ENCODE results near the gene CAMTA1.
"Not testable (repeated sequence)": the region's sequence is repeated elsewhere in the genome, so short reads cannot be mapped to it uniquely, and the experiment has no call there.

Gene CAMTA1

GRCh38 chr1:7769673-7770412, 984.6 kb downstream of the CAMTA1 start:
- no peak for DNase-seq (ENCODE audit: low spot score)

- no peak for DNase-seq (ENCODE audit: low spot score)
These were observed 985.4 kb downstream of the CAMTA1 start for GRCh38 chr1:7770669-7770996.

- DNase-seq (ENCODE audit: low spot score): peak; percentile 78
These were observed 986.0 kb downstream of the CAMTA1 start, which contains the start of gene VAMP3 for GRCh38 chr1:7770997-7771822. VAMP3 (plus strand) TSS chr1:7771296; CDS start chr1:7771384, 88 bp downstream.

- DNase-seq (ENCODE audit: low spot score): no peak
These were observed 986.6 kb downstream of the CAMTA1 start for GRCh38 chr1:7771823-7772299.

- DNase-seq (ENCODE audit: low spot score): no peak
These were observed 992.3 kb downstream of the CAMTA1 start for GRCh38 chr1:7777591-7777990.

- no peak for DNase-seq (ENCODE audit: low spot score)
These were observed 992.9 kb downstream of the CAMTA1 start for GRCh38 chr1:7778133-7778628.

GRCh38 chr1:7780976-7781375, 995.7 kb downstream of the CAMTA1 start:
- DNase-seq (ENCODE audit: low spot score): no peak

GRCh38 chr1:7781501-7781900, 996.2 kb downstream of the CAMTA1 start:
- no peak for DNase-seq (ENCODE audit: low spot score)

- no peak for DNase-seq (ENCODE audit: low spot score)
These were observed 996.8 kb downstream of the CAMTA1 start for GRCh38 chr1:7781923-7782495.

GRCh38 chr1:7783178-7783711, 998.0 kb downstream of the CAMTA1 start:
- peak; percentile 74 for DNase-seq (ENCODE audit: low spot score)

- peak; percentile 97 for DNase-seq (ENCODE audit: low spot score)
These were observed 998.7 kb downstream of the CAMTA1 start, which contains the start of gene PER3 for GRCh38 chr1:7783826-7784491. PER3 (plus strand) TSS chr1:7784291; CDS start chr1:7784878, 587 bp downstream.

GRCh38 chr1:7784492-7785071, 999.3 kb downstream of the CAMTA1 start:
- DNase-seq (ENCODE audit: low spot score): peak; percentile 50

GRCh38 chr1:7785108-7785507, 999.9 kb downstream of the CAMTA1 start:
- DNase-seq (ENCODE audit: low spot score): no peak

- DNase-seq (ENCODE audit: low spot score): peak; percentile 31
These were observed 1001.5 kb downstream of the CAMTA1 start for GRCh38 chr1:7786795-7787194.

- DNase-seq (ENCODE audit: low spot score): no peak
These were observed 1004.6 kb downstream of the CAMTA1 start for GRCh38 chr1:7789828-7790227.

GRCh38 chr1:7791027-7791426, 1005.8 kb downstream of the CAMTA1 start:
- not testable (repeated sequence) for DNase-seq (ENCODE audit: low spot score)

- no peak for DNase-seq (ENCODE audit: low spot score)
These were observed 1010.2 kb downstream of the CAMTA1 start for GRCh38 chr1:7795406-7795805.

GRCh38 chr1:7805460-7805859, 1020.2 kb downstream of the CAMTA1 start:
- DNase-seq (ENCODE audit: low spot score): no peak

- DNase-seq (ENCODE audit: low spot score): no peak
These were observed 1023.1 kb downstream of the CAMTA1 start for GRCh38 chr1:7808253-7808844.

- DNase-seq (ENCODE audit: low spot score): no peak
These were observed 1024.5 kb downstream of the CAMTA1 start for GRCh38 chr1:7809742-7810141.

GRCh38 chr1:7810395-7810794, 1025.1 kb downstream of the CAMTA1 start:
- no peak for DNase-seq (ENCODE audit: low spot score)

Data from cerebellar cortex (tissue), 1 donor.